Activated effector memory CD4-positive, alpha-beta T cell treated with anti-CD3 and anti-CD28 coated beads, Interleukin-2, amount 50 U/mL, for 16 hours (primary cell): Measurements from ENCODE around the gene HIBADH.
"Not testable (repeated sequence)": the region's sequence is repeated elsewhere in the genome, so short reads cannot be mapped to it uniquely, and the experiment has no call there.

Source experiments
- DNase-seq: peaks from one replicate; pipeline ENCODE4 v3.0.0-alpha.2; 2020

HIBADH gene

GRCh38 chr7:27593226-27593625 is 69.5 kb downstream of the HIBADH start:
- DNase-seq, result no peak

- no peak for DNase-seq
Observed at GRCh38 chr7:27590416-27590815, 72.3 kb downstream of the HIBADH start.

- DNase-seq, result no peak
Observed at GRCh38 chr7:27587429-27587828, 75.3 kb downstream of the HIBADH start.

GRCh38 chr7:27586825-27587224 is 75.9 kb downstream of the HIBADH start:
- no peak for DNase-seq

- no peak for DNase-seq
Observed at GRCh38 chr7:27585781-27586447, 76.8 kb downstream of the HIBADH start.

- no peak for DNase-seq
Observed at GRCh38 chr7:27581906-27582305, 80.8 kb downstream of the HIBADH start.

- no peak for DNase-seq
Observed at GRCh38 chr7:27581119-27581518, 81.6 kb downstream of the HIBADH start.

- DNase-seq, result no peak
Observed at GRCh38 chr7:27579565-27579964, 83.1 kb downstream of the HIBADH start.

GRCh38 chr7:27578169-27578568 is 84.5 kb downstream of the HIBADH start:
- not testable (repeated sequence) for DNase-seq

GRCh38 chr7:27576360-27576944 is 86.2 kb downstream of the HIBADH start:
- no peak for DNase-seq

- no peak for DNase-seq
Observed at GRCh38 chr7:27575613-27576012, 87.1 kb downstream of the HIBADH start.

- DNase-seq, result no peak
Observed at GRCh38 chr7:27569106-27569505, 93.6 kb downstream of the HIBADH start.

GRCh38 chr7:27567266-27567665 is 95.4 kb downstream of the HIBADH start:
- no peak for DNase-seq

- DNase-seq, result no peak
Observed at GRCh38 chr7:27564881-27565482, 97.7 kb downstream of the HIBADH start.

- no peak for DNase-seq
Observed at GRCh38 chr7:27560706-27561235, 101.9 kb downstream of the HIBADH start.

- DNase-seq, result no peak
Observed at GRCh38 chr7:27555670-27556069, 107.0 kb downstream of the HIBADH start.

GRCh38 chr7:27554826-27555225 is 107.9 kb downstream of the HIBADH start:
- DNase-seq, result no peak

GRCh38 chr7:27553273-27553672 is 109.4 kb downstream of the HIBADH start:
- no peak for DNase-seq

GRCh38 chr7:27551803-27552400 is 110.8 kb downstream of the HIBADH start:
- DNase-seq, result no peak

GRCh38 chr7:27549606-27550005 is 113.1 kb downstream of the HIBADH start:
- DNase-seq, result no peak

- no peak for DNase-seq
Observed at GRCh38 chr7:27548304-27548703, 114.4 kb downstream of the HIBADH start.

- DNase-seq, result no peak
Observed at GRCh38 chr7:27547401-27547800, 115.3 kb downstream of the HIBADH start.

GRCh38 chr7:27546610-27547009 is 116.1 kb downstream of the HIBADH start:
- no peak for DNase-seq

- DNase-seq, result no peak
Observed at GRCh38 chr7:27535795-27536194, 126.9 kb downstream of the HIBADH start.
